Epidermal melanocyte (primary cell): ENCODE results near the gene TCFL5.

Experiments used
- DNase-seq: peaks from one replicate; pipeline ENCODE4 v3.0.0; 2011; ENCODE audit warnings: low spot score; ENCODE audit not compliant: insufficient read length

TCFL5 gene

DNA sequence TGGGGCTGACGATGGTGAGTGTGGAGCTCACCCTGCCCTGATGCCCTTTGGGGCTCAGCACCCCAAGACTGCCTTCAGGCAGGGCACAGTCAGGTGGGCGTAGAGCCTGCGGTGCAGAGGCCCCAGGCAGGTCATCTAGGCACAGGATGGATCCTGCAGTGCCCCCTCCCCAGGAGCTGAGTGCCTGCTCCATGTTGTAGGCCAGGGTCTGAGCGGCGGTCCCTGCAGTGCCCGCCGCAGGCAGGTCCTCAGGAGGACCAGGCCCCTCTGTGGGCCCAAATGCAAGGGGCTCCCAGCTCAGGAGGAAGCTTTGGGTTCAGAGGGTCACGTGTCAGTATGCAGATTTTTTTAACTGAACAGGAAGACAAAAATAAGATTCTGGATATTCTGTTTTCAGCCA is 62.6 kb downstream of the TCFL5 start:
- DNase-seq: no peak

DNA sequence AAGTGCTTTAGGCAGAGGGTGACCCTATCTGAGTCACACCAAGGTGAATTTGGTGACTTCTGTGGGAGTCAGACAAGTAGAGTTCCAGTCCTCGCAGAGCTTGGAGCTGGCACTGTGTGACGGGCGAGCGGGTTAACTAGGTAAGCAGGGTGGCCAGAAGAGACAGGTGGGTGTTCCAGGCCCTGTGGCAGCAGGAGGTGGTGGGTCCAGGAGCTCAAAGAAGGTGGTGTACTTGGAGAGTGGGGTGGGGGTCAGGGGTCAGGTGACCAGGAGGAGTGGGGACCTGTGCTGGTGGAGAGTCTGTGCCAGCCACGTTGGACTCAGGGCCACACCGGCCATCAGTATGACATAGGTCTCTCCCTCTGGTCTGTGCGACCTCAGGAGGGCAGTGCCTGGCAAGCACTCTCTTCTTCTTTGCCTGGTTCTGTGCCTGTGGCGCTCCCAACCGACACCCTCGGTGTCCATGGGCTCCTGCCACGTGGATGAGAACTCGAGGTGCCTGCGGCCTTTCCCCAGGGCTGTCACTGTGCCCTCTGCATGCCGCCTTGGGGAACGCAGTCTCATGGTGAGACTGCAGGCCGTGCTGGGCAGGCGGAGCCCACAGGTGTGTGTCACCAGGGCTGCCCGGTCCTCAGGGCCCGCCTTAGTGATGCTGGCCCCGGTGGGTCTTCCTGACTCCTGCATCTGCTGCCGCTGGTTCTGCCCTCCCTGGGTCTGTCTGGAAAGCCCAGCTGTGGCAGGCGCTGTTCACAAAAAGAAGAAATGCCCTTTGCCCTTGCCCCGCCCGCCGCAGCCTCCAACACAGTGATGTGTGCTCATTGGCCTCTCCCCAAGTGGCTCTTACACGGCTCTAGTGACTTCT is 63.7 kb downstream of the TCFL5 start:
- DNase-seq: no peak

DNA sequence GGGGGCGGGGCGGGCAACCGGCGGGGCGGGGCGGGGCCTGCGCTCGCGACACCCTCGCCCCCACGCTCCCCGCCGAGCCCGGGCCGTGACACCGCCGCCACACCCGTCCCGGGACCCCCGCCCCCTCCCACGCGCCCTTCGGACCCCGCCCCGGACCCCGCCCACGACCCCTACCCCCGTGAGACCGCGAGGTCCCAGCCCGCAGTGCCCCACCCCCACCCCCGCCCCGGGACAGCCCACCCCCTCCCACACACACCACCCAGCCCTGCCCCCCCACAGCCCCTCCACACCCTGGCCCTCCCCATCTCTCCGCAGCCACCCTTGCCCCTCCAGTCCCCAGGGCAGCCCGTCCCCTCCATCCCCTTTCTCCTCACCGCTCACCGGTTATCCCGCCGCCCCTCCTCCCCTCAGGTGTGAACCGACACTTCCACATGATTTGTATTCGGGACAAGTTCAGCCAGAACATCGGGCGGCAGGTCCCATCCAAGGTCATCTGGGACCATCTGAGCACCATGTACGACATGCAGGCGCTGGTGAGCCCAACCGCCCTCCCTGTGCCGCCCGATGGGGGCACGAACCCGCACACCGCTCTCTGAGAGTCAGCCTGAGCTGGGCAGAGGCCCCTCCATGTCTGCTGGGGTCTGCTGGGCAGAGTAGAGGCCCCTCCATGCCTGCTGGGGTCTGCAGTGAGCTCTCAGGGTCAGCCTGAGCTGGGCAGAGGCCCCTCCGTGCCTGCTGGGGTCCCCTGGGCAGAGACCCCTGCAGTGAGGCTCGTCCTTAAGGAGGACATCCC is 64.7 kb downstream of the TCFL5 start:
- DNase-seq: no peak

DNA sequence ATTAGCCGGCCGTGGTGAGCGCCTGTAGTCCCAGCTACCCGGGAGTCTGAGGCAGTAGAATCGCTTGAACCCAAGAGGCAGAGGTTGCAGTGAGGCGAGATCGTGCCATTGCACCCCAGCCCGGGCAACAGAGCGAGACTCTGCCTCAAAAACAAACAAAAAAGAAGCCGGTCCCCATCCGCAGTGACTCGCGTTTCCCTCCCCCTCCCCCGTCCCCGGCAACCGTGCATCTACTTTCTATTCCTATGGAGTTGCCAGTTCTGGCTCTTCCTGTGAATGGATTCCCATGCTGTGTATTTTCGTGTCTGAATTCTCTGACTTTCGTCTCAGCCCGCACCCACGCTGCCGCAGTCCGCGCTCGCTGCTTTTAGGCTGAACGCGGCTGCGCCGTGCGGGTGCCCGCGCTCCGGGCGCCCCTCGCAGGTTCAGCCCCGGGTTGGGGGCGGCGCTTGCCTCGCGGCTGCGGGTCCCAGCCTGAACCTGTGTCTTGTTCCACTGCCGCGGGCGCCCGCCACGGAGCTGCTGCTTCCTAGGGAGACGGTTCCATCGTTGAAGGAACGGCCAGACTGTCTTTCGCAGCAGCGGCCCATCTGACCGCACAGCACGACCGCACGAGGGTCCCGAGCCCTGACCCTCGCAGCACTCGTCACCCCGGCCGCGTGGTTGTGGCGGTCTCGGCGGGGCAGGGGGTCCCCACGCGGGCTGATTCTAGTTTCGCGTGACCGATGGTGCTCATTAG is 66.4 kb downstream of the TCFL5 start:
- no peak for DNase-seq

DNA sequence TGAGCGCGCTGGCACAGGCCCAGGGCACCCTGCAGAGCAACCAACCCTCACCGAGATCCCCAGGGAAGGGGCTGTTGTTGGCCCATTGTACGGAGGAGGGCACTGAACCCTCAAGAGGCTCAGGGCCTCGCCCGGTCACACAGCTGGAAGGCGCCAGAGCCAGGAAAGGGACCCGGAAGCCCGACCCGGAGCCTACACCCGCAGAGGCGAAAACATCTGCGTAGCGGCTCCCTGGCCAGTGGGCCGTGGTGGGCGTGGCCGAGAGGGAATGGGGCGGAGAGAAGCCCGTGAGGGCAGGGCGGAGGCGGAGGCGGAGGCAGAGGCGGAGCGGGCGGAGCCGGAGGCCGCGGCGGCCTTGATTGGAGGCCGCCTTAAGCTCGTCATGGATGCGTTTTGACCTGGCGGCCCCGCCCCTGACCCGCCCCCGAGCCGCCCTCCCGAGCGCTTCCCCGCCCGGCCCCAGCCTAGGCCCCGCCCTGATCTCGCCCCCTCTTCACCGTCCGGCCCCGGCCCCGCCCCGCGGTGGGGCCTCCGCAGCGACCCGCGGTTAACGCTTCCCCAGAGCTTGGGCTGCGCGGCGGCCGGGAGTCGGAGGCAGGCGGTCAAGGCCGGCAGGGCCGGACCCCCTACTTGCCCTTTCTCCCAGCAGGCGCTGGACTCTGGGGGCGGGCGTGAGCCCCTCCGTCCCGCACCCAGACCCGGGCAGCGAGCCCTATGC is 67.5 kb downstream of the TCFL5 start:
- peak; percentile 93 for DNase-seq

DNA sequence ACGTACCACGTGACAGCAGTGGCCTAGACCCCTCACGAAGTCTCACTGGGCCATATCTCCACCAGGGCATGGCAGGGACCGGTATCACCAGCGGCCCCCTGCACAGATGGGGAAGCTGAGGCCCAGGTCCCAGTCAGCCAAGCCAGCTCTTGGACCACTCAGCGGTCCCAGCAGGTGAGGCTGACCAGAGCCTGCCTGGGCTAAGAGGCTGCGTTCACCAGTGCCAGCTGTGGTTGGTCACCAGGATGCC is 67.9 kb downstream of the TCFL5 start:
- DNase-seq: no peak

DNA sequence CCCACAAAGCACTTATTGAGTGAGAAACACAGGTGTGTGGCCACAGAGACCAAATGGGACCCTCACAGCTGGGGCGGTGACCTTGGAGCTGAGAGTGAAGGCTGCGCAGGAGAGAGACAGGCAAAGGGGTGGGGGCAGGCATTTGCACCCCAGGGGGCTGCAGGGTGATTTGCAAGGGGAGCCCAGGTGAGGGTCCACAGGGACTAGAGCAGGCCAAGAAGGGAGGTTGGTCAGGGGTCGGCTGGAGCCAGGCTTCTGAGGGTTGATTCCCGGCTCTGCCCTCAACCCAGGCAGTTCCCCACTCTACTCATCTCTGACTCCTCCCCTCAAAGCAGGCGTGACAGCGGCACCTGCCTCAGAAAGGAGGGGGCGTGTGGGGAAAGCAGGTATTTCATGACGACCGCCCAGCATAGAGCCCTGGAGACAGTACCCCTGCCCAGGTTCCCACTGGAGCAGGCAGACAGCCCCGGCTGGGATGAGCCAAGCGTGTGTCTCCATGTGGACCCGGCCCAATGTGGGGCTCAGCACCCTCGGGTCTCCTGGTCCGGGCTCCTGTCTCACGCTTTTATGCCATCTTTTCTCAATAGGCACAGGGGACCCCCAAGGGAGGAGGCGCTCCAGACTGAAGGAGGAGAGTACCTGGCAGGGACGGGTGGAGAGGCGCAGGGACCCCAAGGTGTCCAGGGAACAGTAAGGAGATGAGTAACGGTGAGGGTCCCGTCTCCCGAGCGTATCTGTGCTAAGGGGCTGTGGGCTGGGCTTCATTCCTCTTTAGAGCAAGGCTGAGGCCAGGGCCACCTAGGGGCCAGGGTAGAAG is 68.5 kb downstream of the TCFL5 start:
- DNase-seq: no peak

DNA sequence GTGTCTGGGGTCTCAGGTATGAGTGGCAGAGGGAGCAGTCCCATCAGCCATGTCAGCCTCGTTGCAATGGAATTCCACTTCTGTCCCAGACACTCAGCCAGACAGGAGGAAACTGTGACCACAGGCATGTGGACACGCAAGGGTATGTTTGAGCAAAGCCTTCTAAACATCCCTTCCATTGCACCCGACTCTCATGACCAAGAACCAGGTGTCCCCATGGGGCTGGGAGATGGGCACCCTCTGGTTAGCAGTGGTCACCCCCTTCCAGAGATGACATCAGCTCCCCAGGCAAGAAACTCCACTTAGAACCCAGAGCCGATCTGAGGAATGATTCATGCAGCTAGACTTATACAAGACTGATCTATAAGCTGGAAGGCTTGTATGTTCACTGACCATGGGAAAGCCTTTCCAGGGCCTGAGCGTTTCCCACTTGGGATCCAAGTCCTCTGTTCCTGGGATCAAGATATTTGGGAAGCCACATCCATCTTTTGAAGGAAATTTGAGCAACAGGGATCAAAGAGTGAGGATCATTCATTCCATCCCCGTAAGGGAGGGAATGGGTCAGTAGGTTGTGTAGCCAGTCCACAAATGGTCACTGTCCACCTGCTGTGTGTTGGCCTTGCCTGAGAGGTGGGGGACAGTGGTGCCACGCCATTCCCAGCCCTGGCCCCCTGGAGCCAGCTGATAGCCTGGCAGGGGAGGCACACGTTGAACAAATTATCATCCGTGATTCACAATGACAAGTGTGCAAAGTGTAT is 69.3 kb downstream of the TCFL5 start:
- no peak for DNase-seq

DNA sequence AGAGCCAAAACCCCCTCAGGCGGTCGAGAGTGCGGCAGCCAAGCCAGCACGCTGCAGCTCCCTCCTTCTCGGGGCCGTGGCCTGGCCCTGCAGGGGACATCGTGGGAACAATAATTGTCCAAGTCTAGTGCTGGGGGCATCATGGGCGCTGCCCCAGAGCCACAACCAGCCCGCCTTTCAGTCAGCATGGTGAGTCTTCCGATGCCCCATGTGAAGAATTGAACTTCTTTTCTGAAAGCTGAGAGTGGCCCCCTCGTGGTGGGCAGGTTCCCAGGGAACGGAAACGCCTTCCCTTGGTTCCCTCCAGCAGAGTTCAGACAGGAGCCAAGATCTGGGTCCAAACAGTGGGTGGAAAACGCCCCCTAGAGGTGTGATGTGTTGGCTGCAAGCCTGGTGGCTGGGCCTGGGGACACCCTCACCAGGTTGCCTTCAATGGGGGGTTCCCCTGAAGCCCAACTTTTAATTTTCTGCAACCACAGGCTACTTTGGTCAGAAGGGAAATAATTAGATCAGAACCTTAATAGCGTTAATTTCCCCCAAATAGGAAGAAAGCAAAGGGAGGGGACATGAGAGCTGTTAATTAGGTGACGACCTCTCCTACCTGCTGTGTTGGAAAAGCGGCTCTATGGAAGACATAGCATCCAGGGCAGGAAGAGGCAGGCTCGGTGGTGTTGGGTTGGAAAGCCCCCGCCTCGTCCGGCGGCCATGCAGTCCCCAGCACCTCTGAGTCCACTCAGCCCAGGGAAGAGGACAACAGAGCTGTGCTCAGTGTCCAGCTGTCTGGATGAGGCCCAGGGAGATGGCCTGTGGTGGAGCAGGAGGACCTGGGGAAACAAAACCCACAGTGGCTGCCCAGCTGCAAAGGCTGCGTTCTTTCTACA is 70.1 kb downstream of the TCFL5 start:
- peak; percentile 92 for DNase-seq
